RWPE2 (cell line): ENCODE data around the gene CERT1.

ENCODE experiments used
- ATAC-seq: fragments of 200-7000 bp; cut with Tn5 transposase; 3 replicates; pipeline ENCODE4 v1.9.1; 2021; ENCODE audit warnings: low read depth
- DNase-seq: peaks from one replicate; pipeline ENCODE4 v3.0.0-alpha.2; 2020; ENCODE audit warnings: low spot score
- H3K27ac ChIP-seq: fragments of 450-650 bp; 2 replicates; pipeline ENCODE4 v1.5.1; 2017; ENCODE audit warnings: mild to moderate bottlenecking; ENCODE audit not compliant: poor library complexity, severe bottlenecking
- H3K27me3 ChIP-seq: fragments of 250-450 bp; sonication (Bioruptor Pico); 2 replicates; pipeline ENCODE4 v1.5.1; 2021; ENCODE audit warnings: mild to moderate bottlenecking, moderate library complexity; ENCODE audit not compliant: insufficient read depth, poor library complexity, severe bottlenecking
- H3K36me3 ChIP-seq: fragments of 250-450 bp; sonication (Bioruptor Pico); 2 replicates; pipeline ENCODE4 v1.5.1; 2020; ENCODE audit warnings: low read depth, mild to moderate bottlenecking, moderate library complexity
- H3K4me1 ChIP-seq: fragments of 250-450 bp; sonication (Bioruptor Pico); 2 replicates; pipeline ENCODE4 v1.5.1; 2021; ENCODE audit warnings: mild to moderate bottlenecking, moderate library complexity; ENCODE audit not compliant: insufficient read depth, poor library complexity, severe bottlenecking
- H3K4me3 ChIP-seq: fragments of 250-450 bp; sonication (Bioruptor Pico); 2 replicates; pipeline ENCODE4 v1.5.1; 2021; ENCODE audit warnings: mild to moderate bottlenecking, moderate library complexity; ENCODE audit not compliant: severe bottlenecking
- H3K9me3 ChIP-seq: fragments of 250-450 bp; sonication (Bioruptor Pico); 2 replicates; pipeline ENCODE4 v1.5.1; 2021; ENCODE audit warnings: mild to moderate bottlenecking, moderate library complexity; ENCODE audit not compliant: severe bottlenecking
- CTCF ChIP-seq: fragments of 450-650 bp; IDR thresholded peaks from one replicate; pipeline ENCODE4 v1.5.1; 2017; ENCODE audit warnings: mild to moderate bottlenecking, moderate library complexity; ENCODE audit not compliant: poor library complexity, severe bottlenecking

The CERT1 gene

GRCh38 chr5:75532190-75532589 is 20.8 kb upstream of the CERT1 start:
- Histone ChIP-seq H3K36me3 (peaks cover 10% of the 10 kb centered on the region; the same call in 1 of the 2 replicates), H3K4me1 (peaks cover 4% of the 10 kb centered on the region), H3K27ac (no peak overlapping the region), H3K27me3 (no peaks in the 10 kb centered on the region), H3K9me3 (no peaks in the 10 kb centered on the region), H3K4me3 (no peak overlapping the region)
- no peak for ATAC-seq
- no peak for TF ChIP-seq CTCF
- no peak for DNase-seq

GRCh38 chr5:75529185-75529584 is 17.8 kb upstream of the CERT1 start:
- Histone ChIP-seq H3K9me3 (no peaks in the 10 kb centered on the region), H3K36me3 (0 out of 2 replicates have a peak, but pooled peaks cover 5% of the 10 kb centered on the region), H3K4me3 (no peak overlapping the region), H3K27me3 (no peaks in the 10 kb centered on the region), H3K27ac (no peak overlapping the region), H3K4me1 (peaks cover 4% of the 10 kb centered on the region)
- TF ChIP-seq CTCF = no peak
- ATAC-seq (no peak), DNase-seq (no peak)

- TF ChIP-seq CTCF = no peak
- ATAC-seq = no peak
Measured at GRCh38 chr5:75526070-75526469, 14.6 kb upstream of the CERT1 start.

GRCh38 chr5:75525344-75525743 is 13.9 kb upstream of the CERT1 start:
- TF ChIP-seq CTCF = no peak
- no peak for ATAC-seq
- H3K4me3 ChIP-seq = no peak overlapping the region
- no peaks in the 10 kb centered on the region for H3K27me3 ChIP-seq
- H3K4me1 ChIP-seq = peaks cover 19% of the 10 kb centered on the region
- peaks cover 12% of the 10 kb centered on the region for H3K9me3 ChIP-seq
- no peak for DNase-seq
- no peak overlapping the region for H3K27ac ChIP-seq
- peaks cover 13% of the 10 kb centered on the region for H3K36me3 ChIP-seq

More at GRCh38 chr5:75526070-75526469, 14.6 kb upstream of the CERT1 start:
- Histone ChIP-seq H3K9me3 (peaks cover 6% of the 10 kb centered on the region), H3K36me3 (0 out of 2 replicates have a peak, but pooled peaks cover 10% of the 10 kb centered on the region), H3K27me3 (no peaks in the 10 kb centered on the region), H3K4me1 (peaks cover 19% of the 10 kb centered on the region), H3K27ac (no peak overlapping the region), H3K4me3 (no peak overlapping the region)
- no peak for DNase-seq

GRCh38 chr5:75524591-75524990 is 13.2 kb upstream of the CERT1 start:
- no peak for TF ChIP-seq CTCF
- Histone ChIP-seq H3K9me3 (peaks cover 16% of the 10 kb centered on the region), H3K27me3 (no peaks in the 10 kb centered on the region), H3K27ac (no peak overlapping the region), H3K36me3 (peaks cover 19% of the 10 kb centered on the region), H3K4me1 (peaks cover 19% of the 10 kb centered on the region), H3K4me3 (no peak overlapping the region)
- DNase-seq = no peak
- ATAC-seq = no peak
